Neural cell (in vitro differentiated cells): ENCODE data around the gene ARHGEF10L. TPM values are rescaled to one million over a fixed set of nuclear protein-coding genes. Genes with fewer than 3 reads are reported as not detected.

Experiments used
- H2AFZ ChIP-seq: fragments of 200-600, 300-800 bp; sonication (generic), shearing (Covaris generic); 2 replicates; pipeline ENCODE4 v1.6.0; 2014; ENCODE audit warnings: low read depth, mild to moderate bottlenecking, antibody characterized with exemption, low read length, moderate library complexity
- H3F3A ChIP-seq: fragments of 200-600 bp; shearing (Covaris generic); 2 replicates; pipeline ENCODE4 v1.6.1; 2016; ENCODE audit warnings: mild to moderate bottlenecking, moderate library complexity, mixed read lengths, antibody characterized with exemption, low read length; ENCODE audit not compliant: insufficient read depth, poor library complexity, severe bottlenecking
- H3K27ac ChIP-seq: fragments of 200-600, 300-800 bp; sonication (generic), shearing (Covaris generic); 2 replicates; pipeline ENCODE4 v1.5.1; 2014; ENCODE audit warnings: mild to moderate bottlenecking, low read length, moderate library complexity
- H3K27me3 ChIP-seq: fragments of 300-800, 200-600 bp; sonication (generic), shearing (Covaris generic); 2 replicates; pipeline ENCODE4 v1.6.0; 2014; ENCODE audit warnings: mild to moderate bottlenecking, low read depth, low read length, moderate library complexity; ENCODE audit not compliant: insufficient read depth
- H3K36me3 ChIP-seq: fragments of 300-800, 200-600 bp; sonication (generic), shearing (Covaris generic); 2 replicates; pipeline ENCODE4 v1.5.1; 2014; ENCODE audit warnings: mild to moderate bottlenecking, antibody characterized with exemption, low read length, moderate library complexity; ENCODE audit not compliant: insufficient read depth
- H3K4me2 ChIP-seq: fragments of 300-800, 200-600 bp; sonication (generic), shearing (Covaris generic); 2 replicates; pipeline ENCODE4 v1.6.0; 2014; ENCODE audit warnings: mild to moderate bottlenecking, low read length
- H3K4me3 ChIP-seq: fragments of 300-800, 200-600 bp; sonication (generic), shearing (Covaris generic); 2 replicates; pipeline ENCODE4 v1.5.1; 2014; ENCODE audit warnings: mild to moderate bottlenecking, low read length, moderate library complexity
- H3K79me2 ChIP-seq: fragments of 200-600 bp; shearing (Covaris generic); replicated peaks from 2 replicates; pipeline ENCODE4 v1.6.0; 2014; ENCODE audit warnings: mild to moderate bottlenecking, low read length, moderate library complexity; ENCODE audit not compliant: insufficient read depth
- H3K9ac ChIP-seq: fragments of 300-800, 200-600 bp; sonication (generic), shearing (Covaris generic); 2 replicates; pipeline ENCODE4 v1.6.1; 2016; ENCODE audit warnings: mild to moderate bottlenecking, low read length, mixed read lengths
- H3K9me2 ChIP-seq: fragments of 200-600 bp; shearing (Covaris generic); 2 replicates; pipeline ENCODE4 v1.6.1; 2016; ENCODE audit warnings: mild to moderate bottlenecking, low read length, mixed read lengths; ENCODE audit not compliant: insufficient read depth
- H3K9me3 ChIP-seq: fragments of 200-600, 300-800 bp; sonication (generic), shearing (Covaris generic); 2 replicates; pipeline ENCODE4 v1.6.1; 2016; ENCODE audit warnings: mild to moderate bottlenecking, mixed run types, low read length, moderate library complexity, mixed read lengths
- H4K20me1 ChIP-seq: fragments of 200-600 bp; shearing (Covaris generic); 2 replicates; pipeline ENCODE4 v1.6.1; 2016; ENCODE audit warnings: mild to moderate bottlenecking, mixed run types; ENCODE audit not compliant: insufficient read depth
- CTCF ChIP-seq: fragments of 450-650 bp; IDR thresholded peaks from 2 replicates; pipeline ENCODE4 v1.5.1; 2014; ENCODE audit warnings: antibody characterized with exemption, mild to moderate bottlenecking, moderate library complexity; ENCODE audit not compliant: poor library complexity, severe bottlenecking
- EP300 ChIP-seq: fragments of 450-650 bp; conservative IDR thresholded peaks from 2 replicates; pipeline ENCODE4 v1.6.1; 2014; ENCODE audit warnings: antibody characterized with exemption, mild to moderate bottlenecking, moderate library complexity; ENCODE audit not compliant: poor library complexity, severe bottlenecking
- EZH2 ChIP-seq: fragments of 200-600, 300-800 bp; shearing (Covaris generic), sonication (generic); IDR thresholded peaks from 2 replicates; pipeline ENCODE4 v1.6.1; 2014; ENCODE audit warnings: antibody characterized with exemption, low read length, borderline replicate concordance, mild to moderate bottlenecking; ENCODE audit not compliant: insufficient read depth, poor library complexity, severe bottlenecking
- MXI1 ChIP-seq: fragments of 450-650 bp; conservative IDR thresholded peaks from 2 replicates; pipeline ENCODE4 v1.6.1; 2014; ENCODE audit warnings: antibody characterized with exemption, mild to moderate bottlenecking; ENCODE audit not compliant: poor library complexity, severe bottlenecking
- POLR2AphosphoS5 ChIP-seq: IDR thresholded peaks from 2 replicates; pipeline ENCODE4 v1.6.1; 2012
- RAD21 ChIP-seq: fragments of 450-650 bp; conservative IDR thresholded peaks from 2 replicates; pipeline ENCODE4 v1.6.1; 2014; ENCODE audit warnings: antibody characterized with exemption, mild to moderate bottlenecking, moderate library complexity
- REST ChIP-seq: IDR thresholded peaks from 2 replicates; pipeline ENCODE4 v1.6.1; 2012; ENCODE audit warnings: borderline replicate concordance
- SMC3 ChIP-seq: fragments of 450-650 bp; conservative IDR thresholded peaks from 2 replicates; pipeline ENCODE4 v1.6.1; 2014; ENCODE audit warnings: antibody characterized with exemption, mild to moderate bottlenecking, moderate library complexity; ENCODE audit not compliant: poor library complexity
- TAF1 ChIP-seq: IDR thresholded peaks from 2 replicates; pipeline ENCODE4 v1.6.1; 2012; ENCODE audit warnings: low read depth
- polyA plus RNA-seq: library from polyadenylated mRNA; depleted of rRNA; stranded (reverse); fragments of >200 nt; gene quantifications from 2 replicates; pipeline ENCODE4 v1.2.3, GENCODE V29; 2014

ARHGEF10L gene
- polyA plus RNA-seq, 1 donor from 2014 or later: 123 TPM

GRCh38 chr1:17648457-17649145 is 109.1 kb downstream of the ARHGEF10L start:
- no peaks in the 10 kb centered on the region for H4K20me1 ChIP-seq

More at GRCh38 chr1:17648457-17649145, 109.1 kb downstream of the ARHGEF10L start:
- Histone ChIP-seq H3K27me3 (no peaks in the 10 kb centered on the region), H3K4me3 (no peak overlapping the region), H3K9me3 (no peaks in the 10 kb centered on the region), H3F3A (no peaks in the 10 kb centered on the region), H3K4me2 (no peak overlapping the region), H3K9me2 (no peaks in the 10 kb centered on the region), H2AFZ (no peak overlapping the region), H3K27ac (no peak overlapping the region), H3K79me2 (no peaks in the 10 kb centered on the region), H3K36me3 (no peaks in the 10 kb centered on the region), H3K9ac (no peak overlapping the region)
- TF ChIP-seq TAF1 (no peak), POLR2AphosphoS5 (no peak), MXI1 (no peak), CTCF (no peak), EP300 (no peak), EZH2 (no peak), REST (no peak), SMC3 (no peak), RAD21 (no peak)
